HUES6 (cell line): Measurements from ENCODE around the gene VWA8.

ENCODE experiments used
- H3K27ac ChIP-seq: 2 replicates; pipeline ENCODE4 v1.7.0; 2013; ENCODE audit warnings: low read depth, mild to moderate bottlenecking, low read length, inconsistent platforms
- H3K27me3 ChIP-seq: 2 replicates; pipeline ENCODE4 v1.6.1; 2013; ENCODE audit warnings: low read length; ENCODE audit not compliant: control insufficient read depth, insufficient read depth
- H3K36me3 ChIP-seq: 2 replicates; pipeline ENCODE4 v1.6.1; 2013; ENCODE audit warnings: low read length; ENCODE audit not compliant: control insufficient read depth, insufficient read depth
- H3K4me1 ChIP-seq: 2 replicates; pipeline ENCODE4 v1.6.1; 2013; ENCODE audit warnings: low read length; ENCODE audit not compliant: control insufficient read depth, insufficient read depth
- H3K4me3 ChIP-seq: 2 replicates; pipeline ENCODE4 v1.5.1; 2013; ENCODE audit warnings: low read depth, low read length
- H3K9ac ChIP-seq: one replicate; pipeline ENCODE4 v1.6.1; 2013; ENCODE audit warnings: mild to moderate bottlenecking, low read length
- H3K9me3 ChIP-seq: 2 replicates; pipeline ENCODE4 v1.6.1; 2013; ENCODE audit warnings: low read depth, low read length; ENCODE audit not compliant: control insufficient read depth, insufficient read depth

The VWA8 gene

GRCh38 chr13:41568972-41569351 lies 391.9 kb downstream of the VWA8 start:
- Histone ChIP-seq H3K9me3 (peaks cover 9% of the 10 kb centered on the region), H3K4me1 (no peaks in the 10 kb centered on the region), H3K27ac (no peak overlapping the region), H3K4me3 (no peak overlapping the region), H3K36me3 (0 out of 2 replicates have a peak, but pooled peaks cover 2% of the 10 kb centered on the region), H3K9ac (no peak overlapping the region), H3K27me3 (no peaks in the 10 kb centered on the region)

- no peaks in the 10 kb centered on the region for H3K27me3 ChIP-seq
- H3K36me3 ChIP-seq = 0 out of 2 replicates have a peak, but pooled peaks cover 2% of the 10 kb centered on the region
Measured at GRCh38 chr13:41568143-41568971, 392.6 kb downstream of the VWA8 start.

GRCh38 chr13:41567363-41567762 lies 393.5 kb downstream of the VWA8 start:
- H3K36me3 ChIP-seq = 0 out of 2 replicates have a peak, but pooled peaks cover 2% of the 10 kb centered on the region
- no peak overlapping the region for H3K4me3 ChIP-seq
- no peak overlapping the region for H3K9ac ChIP-seq

More at GRCh38 chr13:41568143-41568971, 392.6 kb downstream of the VWA8 start:
- Histone ChIP-seq H3K4me1 (no peaks in the 10 kb centered on the region), H3K9me3 (peaks cover 9% of the 10 kb centered on the region), H3K4me3 (no peak overlapping the region), H3K9ac (no peak overlapping the region), H3K27ac (no peak overlapping the region)

GRCh38 chr13:41565846-41566245 lies 395.1 kb downstream of the VWA8 start:
- Histone ChIP-seq H3K9ac (no peak overlapping the region), H3K27me3 (no peaks in the 10 kb centered on the region), H3K36me3 (0 out of 2 replicates have a peak, but pooled peaks cover under 1% of the 10 kb centered on the region), H3K4me1 (no peaks in the 10 kb centered on the region), H3K27ac (no peak overlapping the region), H3K4me3 (no peak overlapping the region), H3K9me3 (peaks cover 1% of the 10 kb centered on the region; the same call in 1 of the 2 replicates)

More at GRCh38 chr13:41567363-41567762, 393.5 kb downstream of the VWA8 start:
- H3K4me1 ChIP-seq = no peaks in the 10 kb centered on the region
- no peaks in the 10 kb centered on the region for H3K27me3 ChIP-seq
- H3K27ac ChIP-seq = no peak overlapping the region
- peaks cover 7% of the 10 kb centered on the region for H3K9me3 ChIP-seq

GRCh38 chr13:41565216-41565615 lies 395.7 kb downstream of the VWA8 start:
- Histone ChIP-seq H3K27me3 (no peaks in the 10 kb centered on the region), H3K4me3 (no peak overlapping the region), H3K36me3 (no peaks in the 10 kb centered on the region), H3K4me1 (no peaks in the 10 kb centered on the region), H3K9me3 (no peaks in the 10 kb centered on the region), H3K27ac (no peak overlapping the region), H3K9ac (no peak overlapping the region)

GRCh38 chr13:41563984-41564365 lies 396.9 kb downstream of the VWA8 start:
- H3K9ac ChIP-seq = no peak overlapping the region
- no peak overlapping the region for H3K27ac ChIP-seq
- no peaks in the 10 kb centered on the region for H3K27me3 ChIP-seq
- no peaks in the 10 kb centered on the region for H3K36me3 ChIP-seq
- no peak overlapping the region for H3K4me3 ChIP-seq
- no peaks in the 10 kb centered on the region for H3K4me1 ChIP-seq
- H3K9me3 ChIP-seq = no peaks in the 10 kb centered on the region

GRCh38 chr13:41563341-41563983 lies 397.4 kb downstream of the VWA8 start:
- Histone ChIP-seq H3K4me3 (no peak overlapping the region), H3K4me1 (no peaks in the 10 kb centered on the region), H3K27me3 (no peaks in the 10 kb centered on the region), H3K9me3 (no peaks in the 10 kb centered on the region), H3K27ac (no peak overlapping the region), H3K9ac (no peak overlapping the region), H3K36me3 (no peaks in the 10 kb centered on the region)

- Histone ChIP-seq H3K9ac (no peak overlapping the region), H3K4me3 (no peak overlapping the region), H3K9me3 (no peaks in the 10 kb centered on the region), H3K4me1 (no peaks in the 10 kb centered on the region), H3K36me3 (no peaks in the 10 kb centered on the region), H3K27ac (no peak overlapping the region), H3K27me3 (no peaks in the 10 kb centered on the region)
Measured at GRCh38 chr13:41562541-41563178, 398.2 kb downstream of the VWA8 start.

- Histone ChIP-seq H3K9me3 (no peaks in the 10 kb centered on the region), H3K4me1 (no peaks in the 10 kb centered on the region), H3K27ac (no peak overlapping the region), H3K27me3 (no peaks in the 10 kb centered on the region), H3K36me3 (no peaks in the 10 kb centered on the region), H3K4me3 (no peak overlapping the region), H3K9ac (no peak overlapping the region)
Measured at GRCh38 chr13:41562083-41562482, 398.8 kb downstream of the VWA8 start.

- H3K27ac ChIP-seq = no peak overlapping the region
Measured at GRCh38 chr13:41561170-41561569, 399.7 kb downstream of the VWA8 start.

More at GRCh38 chr13:41561170-41561569, 399.7 kb downstream of the VWA8 start:
- Histone ChIP-seq H3K9me3 (no peaks in the 10 kb centered on the region), H3K27me3 (no peaks in the 10 kb centered on the region), H3K4me3 (no peak overlapping the region), H3K4me1 (no peaks in the 10 kb centered on the region), H3K9ac (no peak overlapping the region), H3K36me3 (no peaks in the 10 kb centered on the region)
